Thymus (tissue), 11 donors: ENCODE results near the gene NFKBIE. TPM values are rescaled to one million over a fixed set of nuclear protein-coding genes. Genes with fewer than 3 reads are reported as not detected.

Experiments used
- DNase-seq, 9 donors: peaks; one replicate each; pipeline ENCODE4 v3.0.0-alpha.2; 2013; ENCODE audit warnings: low spot score in 9 of 9, low read depth in 6 of 9, missing footprints in 1 of 9
- H3K27ac ChIP-seq, 2 donors: one replicate each; pipeline ENCODE4 v1.5.1; 2013; ENCODE audit warnings: control low read depth in 1 of 2, low read depth in 1 of 2, low read length in 1 of 2, mild to moderate bottlenecking in 1 of 2, moderate library complexity in 1 of 2
- H3K27me3 ChIP-seq, 2 donors: one replicate each; pipeline ENCODE4 v1.5.1; 2013; ENCODE audit warnings: low read length in 1 of 2; ENCODE audit not compliant: control insufficient read depth in 2 of 2, insufficient read depth in 1 of 2
- H3K36me3 ChIP-seq, 2 donors: one replicate each; pipeline ENCODE4 v1.5.1; 2013; ENCODE audit warnings: low read length in 1 of 2, mild to moderate bottlenecking in 1 of 2, moderate library complexity in 1 of 2; ENCODE audit not compliant: control insufficient read depth in 2 of 2, insufficient read depth in 2 of 2
- H3K4me1 ChIP-seq, 2 donors: one replicate each; pipeline ENCODE4 v1.5.1; 2013; ENCODE audit warnings: low read length in 2 of 2; ENCODE audit not compliant: control insufficient read depth in 2 of 2, insufficient read depth in 2 of 2
- H3K4me3 ChIP-seq, 2 donors: one replicate each; pipeline ENCODE4 v1.5.1; 2013; ENCODE audit warnings: low read length in 2 of 2, control low read depth in 1 of 2, mild to moderate bottlenecking in 1 of 2
- H3K9me3 ChIP-seq, 2 donors: one replicate each; pipeline ENCODE4 v1.5.1; 2013; ENCODE audit warnings: low read length in 1 of 2, mild to moderate bottlenecking in 1 of 2; ENCODE audit not compliant: control insufficient read depth in 2 of 2, insufficient read depth in 1 of 2
- WGBS: extraction: QIAGEN DNeasy Blood & Tissue Kit; methylation state at CpG from one replicate; pipeline ENCODE4 v1.1.7; 2013; 5-methylcytosine and 5-hydroxymethylcytosine counted together
- polyA plus RNA-seq: library from polyadenylated mRNA; stranded (reverse); fragments of 200-250 nt; gene quantifications from one replicate; pipeline ENCODE4 v1.2.3, GENCODE V29; 2013
- total RNA-seq: library from RNA; stranded (reverse); fragments of 120-200 nt; gene quantifications from one replicate; pipeline ENCODE4 v1.2.4, GENCODE V29; 2013
- donor health status: healthy.

The NFKBIE gene
- total and polyA plus RNA-seq, 2 donors: 16.4 to 21.6 TPM

DNA sequence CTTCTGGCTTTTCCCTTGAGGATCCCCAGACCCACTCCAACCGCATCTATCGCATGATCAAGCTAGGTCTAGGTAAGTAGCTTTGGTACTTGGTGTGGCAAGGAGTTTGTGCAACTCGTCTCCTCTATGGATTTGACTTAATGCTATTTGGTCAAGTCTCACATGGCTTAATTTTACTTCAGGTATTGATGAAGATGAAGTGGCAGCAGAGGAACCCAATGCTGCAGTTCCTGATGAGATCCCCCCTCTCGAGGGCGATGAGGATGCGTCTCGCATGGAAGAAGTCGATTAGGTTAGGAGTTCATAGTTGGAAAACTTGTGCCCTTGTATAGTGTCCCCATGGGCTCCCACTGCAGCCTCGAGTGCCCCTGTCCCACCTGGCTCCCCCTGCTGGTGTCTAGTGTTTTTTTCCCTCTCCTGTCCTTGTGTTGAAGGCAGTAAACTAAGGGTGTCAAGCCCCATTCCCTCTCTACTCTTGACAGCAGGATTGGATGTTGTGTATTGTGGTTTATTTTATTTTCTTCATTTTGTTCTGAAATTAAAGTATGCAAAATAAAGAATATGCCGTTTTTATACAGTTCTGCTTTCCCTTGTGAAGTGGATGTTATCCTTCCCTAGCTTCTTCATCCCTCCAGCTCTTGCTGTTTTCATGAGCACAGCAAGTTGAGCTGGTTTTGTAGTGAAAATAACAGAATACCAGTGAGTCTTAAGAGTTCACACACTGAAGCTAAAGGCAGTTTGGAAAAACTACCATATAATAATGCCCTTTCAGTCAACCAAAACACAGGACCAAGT lies 11.8 kb downstream of the NFKBIE start:
- H3K4me3 ChIP-seq: no peak overlapping the region
- H3K36me3 ChIP-seq: peaks cover 61 to 74% of the 10 kb centered on the region in 2 donors
- no peaks in the 10 kb centered on the region for H3K27me3 ChIP-seq
- no peaks in the 10 kb centered on the region for H3K9me3 ChIP-seq
- H3K4me1 ChIP-seq: peaks cover 14 to 37% of the 10 kb centered on the region in 2 donors
- H3K27ac ChIP-seq: no peak overlapping the region
- peak in 1 of 9 donors; percentile 57 for DNase-seq
- 84% methylated on average over 10 of the region's 10 CpGs for WGBS

DNA sequence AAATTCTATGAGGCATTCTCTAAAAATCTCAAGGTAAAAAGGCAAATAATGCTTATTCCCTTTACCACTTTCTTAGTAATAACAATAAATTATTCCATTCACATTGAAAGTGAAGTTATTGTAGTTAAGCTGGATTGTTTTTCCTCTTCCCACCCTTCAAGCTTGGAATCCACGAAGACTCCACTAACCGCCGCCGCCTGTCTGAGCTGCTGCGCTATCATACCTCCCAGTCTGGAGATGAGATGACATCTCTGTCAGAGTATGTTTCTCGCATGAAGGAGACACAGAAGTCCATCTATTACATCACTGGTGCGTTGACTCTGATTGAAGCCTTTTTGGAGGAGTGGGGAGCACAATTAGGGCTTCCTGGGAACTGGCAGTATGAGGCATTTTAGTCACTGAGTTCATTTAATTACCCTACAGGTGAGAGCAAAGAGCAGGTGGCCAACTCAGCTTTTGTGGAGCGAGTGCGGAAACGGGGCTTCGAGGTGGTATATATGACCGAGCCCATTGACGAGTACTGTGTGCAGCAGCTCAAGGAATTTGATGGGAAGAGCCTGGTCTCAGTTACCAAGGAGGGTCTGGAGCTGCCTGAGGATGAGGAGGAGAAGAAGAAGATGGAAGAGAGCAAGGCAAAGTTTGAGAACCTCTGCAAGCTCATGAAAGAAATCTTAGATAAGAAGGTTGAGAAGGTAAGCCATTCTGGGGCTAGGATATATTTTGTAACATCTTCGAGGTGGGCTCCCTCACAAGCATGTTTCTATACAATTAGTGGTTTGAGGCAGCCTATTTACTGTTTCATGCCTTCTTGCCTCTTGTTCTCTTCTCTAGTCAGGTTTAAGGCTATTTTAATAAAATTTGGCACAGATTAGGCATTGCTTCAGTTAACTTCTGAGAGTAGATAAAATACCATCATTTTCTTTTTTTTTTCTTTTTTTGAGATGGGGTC lies 13.5 kb downstream of the NFKBIE start:
- Histone ChIP-seq H3K27me3 (no peaks in the 10 kb centered on the region), H3K9me3 (no peaks in the 10 kb centered on the region), H3K4me1 (peaks cover 16 to 39% of the 10 kb centered on the region in 2 donors), H3K4me3 (no peak overlapping the region), H3K36me3 (peaks cover 61 to 74% of the 10 kb centered on the region in 2 donors), H3K27ac (no peak overlapping the region)
- WGBS: 96% methylated on average over 14 of the region's 14 CpGs
- no peak for DNase-seq

DNA sequence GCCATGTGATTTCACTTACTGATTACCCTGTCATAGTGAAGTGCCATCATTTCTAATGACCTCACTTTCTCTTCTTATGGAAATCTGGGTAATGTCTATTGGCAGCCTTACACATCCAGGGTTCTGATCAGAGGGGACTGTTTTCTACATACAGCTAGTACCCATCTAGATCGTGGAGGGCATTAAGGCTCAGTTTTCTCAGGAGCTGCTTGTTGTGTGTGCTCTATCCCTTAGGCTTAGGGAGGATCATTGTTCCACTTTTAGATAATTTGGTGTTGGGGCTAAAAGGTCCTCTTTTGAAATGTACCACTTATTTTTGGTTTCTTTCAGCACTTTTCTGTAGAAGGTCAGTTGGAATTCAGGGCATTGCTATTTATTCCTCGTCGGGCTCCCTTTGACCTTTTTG lies 14.6 kb downstream of the NFKBIE start:
- H3K27me3 ChIP-seq: no peaks in the 10 kb centered on the region
- DNase-seq: no peak
- peaks cover 61 to 74% of the 10 kb centered on the region in 2 donors for H3K36me3 ChIP-seq
- H3K9me3 ChIP-seq: no peaks in the 10 kb centered on the region
- H3K4me3 ChIP-seq: no peak overlapping the region
- peaks cover 14 to 32% of the 10 kb centered on the region in 2 donors for H3K4me1 ChIP-seq
- WGBS: 98% methylated on average over 3 of the region's 3 CpGs
- H3K27ac ChIP-seq: no peak overlapping the region

DNA sequence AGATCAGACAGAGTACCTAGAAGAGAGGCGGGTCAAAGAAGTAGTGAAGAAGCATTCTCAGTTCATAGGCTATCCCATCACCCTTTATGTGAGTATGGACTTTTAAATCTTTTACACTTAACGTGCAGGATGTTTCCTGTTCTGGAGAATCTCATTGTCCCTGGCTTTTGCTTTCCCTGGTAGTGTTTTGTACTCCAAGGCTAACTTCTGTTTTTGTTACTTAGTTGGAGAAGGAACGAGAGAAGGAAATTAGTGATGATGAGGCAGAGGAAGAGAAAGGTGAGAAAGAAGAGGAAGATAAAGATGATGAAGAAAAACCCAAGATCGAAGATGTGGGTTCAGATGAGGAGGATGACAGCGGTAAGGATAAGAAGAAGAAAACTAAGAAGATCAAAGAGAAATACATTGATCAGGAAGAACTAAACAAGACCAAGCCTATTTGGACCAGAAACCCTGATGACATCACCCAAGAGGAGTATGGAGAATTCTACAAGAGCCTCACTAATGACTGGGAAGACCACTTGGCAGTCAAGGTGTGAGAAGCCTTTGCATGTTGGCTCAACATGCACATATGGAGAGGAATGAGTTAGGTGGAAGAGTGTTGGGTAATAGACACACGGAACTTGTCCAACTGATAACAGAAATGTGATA lies 15.2 kb downstream of the NFKBIE start:
- Histone ChIP-seq H3K4me3 (no peak overlapping the region), H3K4me1 (peaks cover 16 to 31% of the 10 kb centered on the region in 2 donors), H3K27me3 (no peaks in the 10 kb centered on the region), H3K9me3 (no peaks in the 10 kb centered on the region), H3K27ac (no peak overlapping the region), H3K36me3 (peaks cover 59 to 71% of the 10 kb centered on the region in 2 donors)
- no peak for DNase-seq
- WGBS: 94% methylated on average over 6 of the region's 6 CpGs

DNA sequence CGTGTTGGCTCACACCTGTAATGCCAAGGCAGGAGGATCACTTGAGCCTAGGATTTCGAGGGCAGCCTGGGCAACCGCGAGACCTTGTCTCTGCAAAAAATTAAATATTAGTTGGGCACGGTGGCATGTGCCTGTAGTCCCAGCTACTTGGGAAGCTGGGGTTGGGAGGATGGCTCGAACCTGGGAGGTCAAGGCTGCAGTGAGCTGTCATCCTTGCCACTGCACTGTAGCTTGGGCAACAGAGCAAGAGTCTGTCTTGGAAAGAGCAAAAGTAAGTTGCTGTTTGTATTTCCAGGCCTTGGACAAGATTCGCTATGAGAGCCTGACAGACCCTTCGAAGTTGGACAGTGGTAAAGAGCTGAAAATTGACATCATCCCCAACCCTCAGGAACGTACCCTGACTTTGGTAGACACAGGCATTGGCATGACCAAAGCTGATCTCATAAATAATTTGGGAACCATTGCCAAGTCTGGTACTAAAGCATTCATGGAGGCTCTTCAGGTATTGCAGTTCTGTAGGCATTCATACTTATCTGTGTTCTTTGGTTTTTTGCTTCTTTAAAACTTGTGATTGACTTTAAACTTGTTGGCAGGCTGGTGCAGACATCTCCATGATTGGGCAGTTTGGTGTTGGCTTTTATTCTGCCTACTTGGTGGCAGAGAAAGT lies 16.1 kb downstream of the NFKBIE start:
- no peak for DNase-seq
- WGBS: 93% methylated on average over 9 of the region's 9 CpGs
- Histone ChIP-seq H3K9me3 (no peaks in the 10 kb centered on the region), H3K27ac (no peak overlapping the region), H3K36me3 (peaks cover 49 to 61% of the 10 kb centered on the region in 2 donors), H3K27me3 (no peaks in the 10 kb centered on the region), H3K4me1 (peaks cover 16 to 25% of the 10 kb centered on the region in 2 donors), H3K4me3 (no peak overlapping the region)

DNA sequence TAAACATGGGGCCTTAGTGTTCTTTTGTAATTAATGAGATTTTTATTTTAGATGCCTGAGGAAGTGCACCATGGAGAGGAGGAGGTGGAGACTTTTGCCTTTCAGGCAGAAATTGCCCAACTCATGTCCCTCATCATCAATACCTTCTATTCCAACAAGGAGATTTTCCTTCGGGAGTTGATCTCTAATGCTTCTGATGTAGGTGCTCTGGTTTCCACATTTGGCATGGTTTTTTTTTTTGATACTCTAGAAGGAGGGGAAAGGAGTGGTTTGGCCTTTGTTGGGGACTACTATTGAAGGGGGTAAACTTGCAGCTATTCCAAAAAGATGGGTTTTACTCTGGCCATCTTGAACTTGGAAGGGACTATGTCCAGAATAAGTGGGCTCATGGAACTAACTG lies 16.8 kb downstream of the NFKBIE start:
- no peaks in the 10 kb centered on the region for H3K27me3 ChIP-seq
- peak overlapping the region in 1 of 2 donors; percentile 97 for H3K27ac ChIP-seq
- H3K4me1 ChIP-seq: peaks cover 16 to 23% of the 10 kb centered on the region in 2 donors
- DNase-seq: no peak
- 57% methylated on average over 1 of the region's 1 CpG for WGBS
- peak overlapping the region; percentile 74 to 75 for H3K4me3 ChIP-seq
- peaks cover 43 to 54% of the 10 kb centered on the region in 2 donors for H3K36me3 ChIP-seq
- H3K9me3 ChIP-seq: no peaks in the 10 kb centered on the region

DNA sequence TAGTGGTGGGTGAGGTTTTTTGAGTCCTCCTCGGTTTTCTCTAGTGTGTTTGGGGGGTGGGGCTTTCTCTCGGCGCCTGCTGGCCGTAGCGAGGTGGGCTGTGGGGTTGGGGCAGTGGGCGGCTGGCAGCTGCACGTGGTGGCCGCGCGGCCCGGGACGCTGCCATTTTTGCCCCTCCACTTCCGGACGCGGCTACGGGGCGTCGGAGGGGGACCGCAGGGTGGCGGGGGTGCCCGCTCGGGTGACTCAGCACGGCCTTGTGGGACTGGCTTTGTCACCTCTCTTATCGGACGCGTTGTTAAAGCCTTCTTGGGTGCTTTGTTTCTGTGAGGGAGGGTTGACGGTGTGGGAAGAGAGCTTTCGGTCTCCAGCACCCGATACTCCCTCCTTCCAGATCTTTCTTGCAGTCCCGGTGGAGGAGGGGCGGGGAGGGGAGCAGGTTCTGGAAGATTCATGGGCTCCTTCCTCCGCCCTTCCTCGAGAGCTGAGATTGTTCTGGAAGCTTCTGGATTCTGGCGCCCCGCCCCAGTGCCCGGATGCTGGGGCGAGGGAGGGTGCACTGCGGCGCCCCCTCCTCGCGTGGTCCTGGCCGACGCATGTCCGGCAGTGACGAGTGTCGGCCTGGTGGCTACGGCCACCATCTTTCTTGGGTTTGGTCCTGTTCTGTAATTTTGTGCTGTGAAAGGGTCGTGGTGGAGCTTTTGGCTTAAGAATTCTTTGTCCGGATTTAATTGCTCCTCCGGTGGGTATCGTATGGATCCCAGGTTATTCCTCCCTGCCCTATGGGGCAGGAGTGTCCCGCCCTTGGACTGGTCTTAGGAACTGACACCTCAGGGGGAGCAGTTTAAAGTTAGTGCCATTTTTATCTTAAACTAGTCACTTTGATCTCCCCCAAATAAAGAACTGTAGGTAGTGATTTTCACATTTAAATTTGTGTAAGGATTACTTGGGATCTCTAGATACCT lies 17.7 kb downstream of the NFKBIE start:
- H3K27ac ChIP-seq: peak overlapping the region; percentile 88 to 97
- peak in 7 of 9 donors; percentile 71 to 89 (median 79) for DNase-seq
- under 1% methylated on average over 52 of the region's 52 CpGs for WGBS
- no peaks in the 10 kb centered on the region for H3K27me3 ChIP-seq
- no peaks in the 10 kb centered on the region for H3K9me3 ChIP-seq
- H3K36me3 ChIP-seq: peaks cover 33 to 45% of the 10 kb centered on the region in 2 donors
- H3K4me3 ChIP-seq: peak overlapping the region; percentile 74 to 75
- peaks cover 16 to 23% of the 10 kb centered on the region in 2 donors for H3K4me1 ChIP-seq
